GM19397 (cell line): ENCODE results near the gene CNOT6.

Experiments
- ATAC-seq: cut with Tn5 transposase; IDR thresholded peaks from one replicate; pipeline ENCODE4 v1.9.1; 2021; ENCODE audit warnings: mild to moderate bottlenecking, moderate library complexity; ENCODE audit not compliant: unreplicated experiment

Gene CNOT6

GRCh38 chr5:180558232-180558631, 64.1 kb downstream of the CNOT6 start:
- no peak for ATAC-seq

- no peak for ATAC-seq
Observed at GRCh38 chr5:180563994-180564393, 69.8 kb downstream of the CNOT6 start.

- no peak for ATAC-seq
Observed at GRCh38 chr5:180568914-180569313, 74.7 kb downstream of the CNOT6 start.

GRCh38 chr5:180575571-180575970, 81.4 kb downstream of the CNOT6 start:
- no peak for ATAC-seq

DNA sequence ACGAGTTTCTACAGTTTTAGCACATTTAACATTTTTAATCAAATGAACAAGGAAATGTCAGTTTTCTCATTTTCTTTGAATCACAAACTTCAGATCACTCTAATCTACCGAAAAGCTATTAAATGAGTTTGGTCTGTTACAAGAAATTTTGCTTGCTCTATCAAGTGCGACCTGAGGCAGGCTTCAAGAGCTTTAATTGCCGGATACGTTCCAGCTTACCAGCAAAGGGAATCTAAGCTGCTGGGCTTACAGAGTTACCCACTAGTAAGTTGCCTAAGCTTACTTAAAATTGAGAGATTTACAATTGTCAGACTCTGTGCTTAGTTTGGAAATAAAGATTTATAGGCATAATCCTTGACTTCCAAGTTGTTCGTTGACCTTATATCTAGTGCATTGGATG, 86.5 kb downstream of the CNOT6 start:
- ATAC-seq, result no peak

DNA sequence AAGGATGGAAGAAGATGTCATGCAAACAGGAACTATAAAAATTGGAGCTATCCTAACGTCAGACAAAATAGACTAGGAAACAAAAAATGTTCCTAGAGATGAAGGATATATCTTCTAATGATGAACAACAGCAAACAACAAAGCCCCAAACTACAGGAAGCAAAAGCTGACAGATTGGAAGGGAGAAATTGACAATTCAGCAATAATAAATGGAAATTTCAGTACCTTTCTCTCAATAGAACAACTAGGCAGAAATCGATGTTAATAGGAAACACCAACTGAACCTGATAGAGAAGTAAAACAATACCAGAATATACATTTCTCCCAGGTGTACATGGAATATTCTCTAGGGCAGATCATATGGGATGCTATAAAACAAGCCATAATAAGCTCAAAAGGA, 89.6 kb downstream of the CNOT6 start:
- ATAC-seq, result no peak

- no peak for ATAC-seq
Observed at GRCh38 chr5:180586204-180586603, 92.0 kb downstream of the CNOT6 start.

DNA sequence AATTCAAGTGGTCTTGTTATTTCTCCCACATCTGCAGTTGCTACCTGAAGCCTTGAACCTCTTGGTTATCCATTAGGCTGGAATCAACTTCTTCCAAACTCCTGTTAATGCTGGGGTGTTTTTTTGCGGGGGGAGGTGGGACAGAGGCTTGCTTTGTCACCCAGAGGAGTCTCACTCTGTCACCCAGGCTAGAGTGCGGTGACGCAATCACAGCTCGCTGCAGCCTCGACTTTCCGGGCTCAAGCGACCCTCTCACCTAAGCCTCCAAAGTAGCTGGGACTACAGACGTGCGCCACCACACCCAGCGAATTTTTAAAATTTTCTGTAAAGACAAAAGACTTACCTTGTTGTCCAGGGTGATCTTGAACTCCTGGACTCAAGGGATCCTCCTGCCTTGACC, 92.7 kb downstream of the CNOT6 start:
- no peak for ATAC-seq

- no peak for ATAC-seq
Observed at GRCh38 chr5:180589771-180590542, 95.8 kb downstream of the CNOT6 start.

- ATAC-seq, result no peak
Observed at GRCh38 chr5:180590543-180591310, 96.5 kb downstream of the CNOT6 start.

DNA sequence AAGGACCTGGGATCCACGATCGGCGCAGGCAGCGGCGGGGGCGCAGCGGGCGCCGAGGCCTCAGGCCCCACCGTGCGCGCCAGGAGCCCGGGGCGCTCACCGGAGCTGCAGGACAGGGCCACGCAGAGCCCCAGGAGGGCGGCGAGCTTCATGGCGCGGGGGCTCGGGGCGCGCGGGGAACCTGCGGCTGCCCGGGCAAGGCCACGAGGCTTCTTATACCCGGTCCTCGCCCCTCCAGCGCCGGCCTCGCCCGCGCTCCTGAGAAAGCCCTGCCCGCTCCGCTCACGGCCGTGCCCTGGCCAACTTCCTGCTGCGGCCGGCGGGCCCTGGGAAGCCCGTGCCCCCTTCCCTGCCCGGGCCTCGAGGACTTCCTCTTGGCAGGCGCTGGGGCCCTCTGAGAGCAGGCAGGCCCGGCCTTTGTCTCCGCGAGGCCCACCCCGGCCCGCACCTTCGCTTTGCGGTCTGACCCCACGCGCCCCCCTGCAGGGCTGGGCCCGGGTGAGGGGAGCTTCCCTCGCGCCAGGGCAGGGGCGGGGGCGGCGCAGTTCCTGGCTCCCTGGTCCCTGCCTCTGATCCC, 97.2 kb downstream of the CNOT6 start, which contains the start of gene SCGB3A1:
Gene SCGB3A1, minus strand, starts transcription at position 189 of the 577 bp plus-strand sequence. Its CDS starts 37 bp downstream, at position 152.
- ATAC-seq, result no peak

DNA sequence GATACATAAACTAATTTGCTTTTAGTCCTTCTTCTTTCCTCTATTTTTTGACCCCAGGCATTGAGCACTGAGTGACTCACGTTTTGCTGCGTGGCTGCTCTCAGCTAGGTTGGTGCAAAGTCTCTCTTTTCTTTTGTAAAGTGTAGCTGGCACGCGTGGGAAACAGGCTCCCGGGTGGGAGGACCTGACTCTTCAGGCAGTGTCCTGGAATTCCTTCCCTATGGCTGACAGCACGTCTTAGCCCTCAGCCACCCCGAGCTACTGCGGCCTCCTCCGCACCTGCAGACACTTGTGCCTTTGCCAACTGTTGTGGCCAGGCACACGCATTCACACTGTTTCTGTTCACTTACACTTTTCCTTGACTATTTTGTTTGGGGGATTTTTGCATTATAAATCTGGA, 98.0 kb downstream of the CNOT6 start:
- no peak for ATAC-seq

DNA sequence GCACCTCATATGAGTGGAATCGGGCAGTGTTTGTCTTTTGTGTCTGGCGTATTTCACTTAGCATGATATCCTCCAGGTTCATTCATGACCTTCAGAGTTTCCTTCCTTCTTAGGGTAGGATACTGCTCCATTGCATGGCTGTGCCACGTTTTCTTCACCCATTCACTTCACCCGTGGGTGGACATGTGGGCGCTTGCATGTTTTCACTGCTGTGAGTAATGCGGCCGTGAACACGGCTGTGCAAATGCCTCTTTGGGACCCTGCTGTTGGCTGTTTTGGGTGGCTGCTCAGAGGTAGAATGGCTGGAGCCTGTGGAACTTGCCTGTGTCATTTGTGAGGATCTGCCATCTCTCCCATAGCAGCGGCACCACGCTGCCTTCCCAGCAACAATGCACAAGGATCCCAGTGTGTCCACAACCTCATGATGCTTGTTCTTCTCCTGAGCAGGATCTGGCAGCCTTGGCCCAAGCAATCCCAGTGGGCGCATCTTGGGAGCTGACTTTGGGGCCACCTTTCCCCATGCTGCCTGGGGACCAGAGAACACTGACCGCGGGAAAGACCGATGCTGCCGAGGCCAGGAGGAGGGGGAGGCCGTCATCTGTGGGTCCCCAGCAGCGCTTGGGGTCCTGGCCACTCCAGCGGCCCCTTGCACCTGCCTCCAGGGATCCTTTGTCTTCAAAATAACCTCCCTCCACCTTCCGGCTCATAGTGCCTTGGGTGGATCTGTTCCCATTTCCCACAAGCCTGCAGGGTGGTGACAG, 99.4 kb downstream of the CNOT6 start:
- ATAC-seq, result no peak

GRCh38 chr5:180594311-180595045, 100.3 kb downstream of the CNOT6 start:
- no peak for ATAC-seq

GRCh38 chr5:180595046-180595379, 100.8 kb downstream of the CNOT6 start:
- ATAC-seq, result no peak

- no peak for ATAC-seq
Observed at GRCh38 chr5:180595381-180596114, 101.4 kb downstream of the CNOT6 start.

DNA sequence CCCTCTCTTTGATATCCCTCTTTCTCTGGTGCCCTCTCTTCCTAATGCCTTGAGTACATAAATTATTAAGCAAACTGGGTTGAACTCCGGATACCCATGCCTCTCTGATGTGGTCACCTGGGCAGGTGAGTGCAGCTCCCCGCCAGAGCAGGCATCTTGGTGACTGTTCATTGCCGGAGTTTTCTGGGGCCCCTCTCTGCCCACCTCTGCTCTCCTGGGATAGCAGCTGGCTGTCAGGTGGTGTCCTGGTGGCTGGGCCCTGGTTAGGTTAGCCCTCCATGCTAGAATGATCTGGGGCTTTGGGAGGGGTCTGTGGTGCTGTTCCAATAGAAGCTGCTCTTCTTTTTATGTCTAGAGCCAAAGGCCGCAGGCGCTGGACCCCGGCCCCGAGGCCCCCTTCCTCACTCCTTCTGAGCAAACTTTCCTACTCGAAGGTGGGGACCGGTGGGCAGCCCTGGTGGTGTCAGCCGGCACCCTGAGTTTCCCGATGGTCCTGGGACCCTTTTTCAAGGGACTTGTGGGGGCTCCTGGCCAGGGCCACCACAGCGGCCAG, 102.0 kb downstream of the CNOT6 start:
- no peak for ATAC-seq

- ATAC-seq, result no peak
Observed at GRCh38 chr5:180596668-180597231, 102.6 kb downstream of the CNOT6 start.

- ATAC-seq, result no peak
Observed at GRCh38 chr5:180598316-180598701, 104.1 kb downstream of the CNOT6 start.
